Panc1 (cell line): ENCODE results near the gene IGLL5. TPM values are rescaled to one million over a fixed set of nuclear protein-coding genes. Genes with fewer than 3 reads are reported as not detected.
A peak's percentile ranks its signal among the peaks of the same experiment; 100 is the strongest.

Experiments
- ATAC-seq: fragments of 200-7000 bp; cut with Tn5 transposase; 2 replicates; pipeline ENCODE4 v1.9.1; 2020; ENCODE audit warnings: mild to moderate bottlenecking, moderate library complexity
- BruUV-seq: library from RNA; stranded (reverse); fragments of 400-500 nt; replicated peaks from 2 replicates; lab custom pipeline; 2021; lab: Mats Ljungman, UMichigan
- CTCF ChIA-PET: fragments of 300-600 bp; sonication (Branson Sonifier 250); formaldehyde crosslinking; loops from one replicate; lab custom pipeline; 2022; ENCODE audit warnings: antibody characterized with exemption; lab: Charles Lee
- POLR2A ChIA-PET: fragments of 300-600 bp; sonication (Branson Sonifier 250); formaldehyde crosslinking; loops from one replicate; lab custom pipeline; 2022; ENCODE audit warnings: antibody characterized with exemption; lab: Charles Lee
- DNase-seq: peaks from one replicate; pipeline ENCODE4 v3.0.0-alpha.2; 2010; ENCODE audit warnings: low read depth, low spot score
- H3K27ac ChIP-seq: 2 replicates; pipeline ENCODE4 v1.5.1; 2011; ENCODE audit warnings: mild to moderate bottlenecking, low read length, inconsistent platforms
- H3K27me3 ChIP-seq: fragments of 200-500 bp; sonication (Bioruptor generic); 2 replicates; pipeline ENCODE4 v1.6.0; 2014; ENCODE audit warnings: low read length, inconsistent platforms; ENCODE audit not compliant: control insufficient read depth, insufficient read depth
- H3K36me3 ChIP-seq: fragments of 200-500 bp; sonication (Bioruptor generic); 2 replicates; pipeline ENCODE4 v1.5.1; 2014; ENCODE audit warnings: inconsistent platforms, mild to moderate bottlenecking, low read length, moderate library complexity; ENCODE audit not compliant: control insufficient read depth, insufficient read depth
- H3K4me1 ChIP-seq: 2 replicates; pipeline ENCODE4 v1.5.1; 2011; ENCODE audit warnings: inconsistent platforms, mild to moderate bottlenecking, low read length, moderate library complexity; ENCODE audit not compliant: control insufficient read depth, insufficient read depth
- H3K4me3 ChIP-seq, 2 experiments: 2 replicates each; pipeline ENCODE4 v1.5.1; 2011 to 2012; ENCODE audit warnings: low read depth in 2 of 2, low read length in 2 of 2, mild to moderate bottlenecking in 2 of 2, inconsistent platforms in 1 of 2, moderate library complexity in 1 of 2
- H3K9me3 ChIP-seq: fragments of 200-500 bp; sonication (Bioruptor generic); 2 replicates; pipeline ENCODE4 v1.5.1; 2014; ENCODE audit warnings: low read depth, mild to moderate bottlenecking, inconsistent platforms, low read length, moderate library complexity; ENCODE audit not compliant: control insufficient read depth, insufficient read depth
- POLR2AphosphoS5 ChIP-seq: IDR thresholded peaks from 2 replicates; pipeline ENCODE4 v1.6.1; 2012; ENCODE audit warnings: mild to moderate bottlenecking, low read depth, low read length, moderate library complexity
- SIN3A ChIP-seq: IDR thresholded peaks from 2 replicates; pipeline ENCODE4 v1.6.1; 2012; ENCODE audit warnings: low read depth, mild to moderate bottlenecking, low read length, moderate library complexity, borderline replicate concordance; ENCODE audit not compliant: insufficient read depth
- TCF7L2 ChIP-seq: IDR thresholded peaks from 2 replicates; pipeline ENCODE4 v1.6.1; 2011; ENCODE audit warnings: mild to moderate bottlenecking, low read depth, low read length, inconsistent platforms
- in situ Hi-C: cut with HindIII; loops from 2 replicates; pipeline ENCODE4 v1.10.0; 2016; ENCODE audit warnings: low sequenced_read_pairs, low pct_unique_long_range_greater_than_20kb
- intact Hi-C: fragments of 100-400 bp; cut with micrococcal nuclease; formaldehyde crosslinking; loops from one replicate; pipeline ENCODE4 v1.10.0; 2022; ENCODE audit not compliant: unreplicated experiment
- total RNA-seq: library from RNA; stranded (reverse); gene quantifications from one replicate; pipeline ENCODE4 v1.2.1, GENCODE V29; 2021; ENCODE audit not compliant: unreplicated experiment
- TF ChIP-seq, protein P1 (sequence below), 2 experiments: IDR thresholded peaks; 2 replicates each; pipeline ENCODE4 v1.6.1; 2011 to 2012; ENCODE audit warnings: low read depth in 2 of 2, control low read depth in 1 of 2, low read length in 1 of 2, mild to moderate bottlenecking in 1 of 2, moderate library complexity in 1 of 2; ENCODE audit not compliant: insufficient read depth in 1 of 2
- TF ChIP-seq, protein P2 (sequence below): fragments of 450-650 bp; IDR thresholded peaks from 2 replicates; pipeline ENCODE4 v1.5.1; 2017; ENCODE audit warnings: mild to moderate bottlenecking

The IGLL5 gene
- total RNA-seq, 1 experiment from 2014 or later, result not detected

DNA sequence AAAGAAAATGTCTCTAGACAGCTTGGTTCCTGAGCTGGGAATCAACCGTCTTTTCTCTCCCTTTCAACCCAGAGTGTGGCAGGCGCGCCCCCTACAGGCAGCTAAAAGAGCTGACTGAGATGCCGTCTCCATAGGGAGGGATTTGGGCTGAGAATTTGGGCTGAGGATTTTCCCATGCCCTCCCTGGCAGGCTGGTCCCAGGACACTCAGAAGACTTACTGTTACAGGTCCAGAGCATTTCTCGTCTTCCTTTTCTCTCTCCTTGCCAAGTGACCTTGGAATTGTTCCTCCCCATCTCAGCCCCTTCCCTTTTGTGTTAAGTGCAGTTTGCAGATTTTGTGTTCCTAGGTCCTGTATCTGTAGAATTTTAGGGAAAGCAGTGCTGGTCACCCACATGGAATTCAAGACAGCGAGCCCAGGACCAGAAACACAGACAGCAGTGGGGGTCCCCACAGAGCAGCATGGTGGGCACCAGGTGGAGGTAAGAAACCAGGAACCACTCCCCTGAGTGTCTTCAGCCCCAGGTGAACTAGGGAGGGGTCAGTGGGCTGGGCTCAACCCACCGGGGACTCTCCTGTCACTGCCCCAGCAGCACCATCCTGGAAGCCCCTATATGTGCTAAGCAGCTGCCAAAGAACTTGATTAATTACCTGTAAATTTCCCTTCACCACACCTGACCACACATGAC lies 9.9 kb upstream of the IGLL5 start:
- no peak for TF ChIP-seq SIN3A
- TF ChIP-seq, protein P1, sequence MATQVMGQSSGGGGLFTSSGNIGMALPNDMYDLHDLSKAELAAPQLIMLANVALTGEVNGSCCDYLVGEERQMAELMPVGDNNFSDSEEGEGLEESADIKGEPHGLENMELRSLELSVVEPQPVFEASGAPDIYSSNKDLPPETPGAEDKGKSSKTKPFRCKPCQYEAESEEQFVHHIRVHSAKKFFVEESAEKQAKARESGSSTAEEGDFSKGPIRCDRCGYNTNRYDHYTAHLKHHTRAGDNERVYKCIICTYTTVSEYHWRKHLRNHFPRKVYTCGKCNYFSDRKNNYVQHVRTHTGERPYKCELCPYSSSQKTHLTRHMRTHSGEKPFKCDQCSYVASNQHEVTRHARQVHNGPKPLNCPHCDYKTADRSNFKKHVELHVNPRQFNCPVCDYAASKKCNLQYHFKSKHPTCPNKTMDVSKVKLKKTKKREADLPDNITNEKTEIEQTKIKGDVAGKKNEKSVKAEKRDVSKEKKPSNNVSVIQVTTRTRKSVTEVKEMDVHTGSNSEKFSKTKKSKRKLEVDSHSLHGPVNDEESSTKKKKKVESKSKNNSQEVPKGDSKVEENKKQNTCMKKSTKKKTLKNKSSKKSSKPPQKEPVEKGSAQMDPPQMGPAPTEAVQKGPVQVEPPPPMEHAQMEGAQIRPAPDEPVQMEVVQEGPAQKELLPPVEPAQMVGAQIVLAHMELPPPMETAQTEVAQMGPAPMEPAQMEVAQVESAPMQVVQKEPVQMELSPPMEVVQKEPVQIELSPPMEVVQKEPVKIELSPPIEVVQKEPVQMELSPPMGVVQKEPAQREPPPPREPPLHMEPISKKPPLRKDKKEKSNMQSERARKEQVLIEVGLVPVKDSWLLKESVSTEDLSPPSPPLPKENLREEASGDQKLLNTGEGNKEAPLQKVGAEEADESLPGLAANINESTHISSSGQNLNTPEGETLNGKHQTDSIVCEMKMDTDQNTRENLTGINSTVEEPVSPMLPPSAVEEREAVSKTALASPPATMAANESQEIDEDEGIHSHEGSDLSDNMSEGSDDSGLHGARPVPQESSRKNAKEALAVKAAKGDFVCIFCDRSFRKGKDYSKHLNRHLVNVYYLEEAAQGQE (IDR thresholded peaks at IDR 0.05; ENCODE audit: insufficient read depth in 1 of 2, low read depth in 2 of 2, low read length in 1 of 2), result no peak
- TF ChIP-seq, protein P2, sequence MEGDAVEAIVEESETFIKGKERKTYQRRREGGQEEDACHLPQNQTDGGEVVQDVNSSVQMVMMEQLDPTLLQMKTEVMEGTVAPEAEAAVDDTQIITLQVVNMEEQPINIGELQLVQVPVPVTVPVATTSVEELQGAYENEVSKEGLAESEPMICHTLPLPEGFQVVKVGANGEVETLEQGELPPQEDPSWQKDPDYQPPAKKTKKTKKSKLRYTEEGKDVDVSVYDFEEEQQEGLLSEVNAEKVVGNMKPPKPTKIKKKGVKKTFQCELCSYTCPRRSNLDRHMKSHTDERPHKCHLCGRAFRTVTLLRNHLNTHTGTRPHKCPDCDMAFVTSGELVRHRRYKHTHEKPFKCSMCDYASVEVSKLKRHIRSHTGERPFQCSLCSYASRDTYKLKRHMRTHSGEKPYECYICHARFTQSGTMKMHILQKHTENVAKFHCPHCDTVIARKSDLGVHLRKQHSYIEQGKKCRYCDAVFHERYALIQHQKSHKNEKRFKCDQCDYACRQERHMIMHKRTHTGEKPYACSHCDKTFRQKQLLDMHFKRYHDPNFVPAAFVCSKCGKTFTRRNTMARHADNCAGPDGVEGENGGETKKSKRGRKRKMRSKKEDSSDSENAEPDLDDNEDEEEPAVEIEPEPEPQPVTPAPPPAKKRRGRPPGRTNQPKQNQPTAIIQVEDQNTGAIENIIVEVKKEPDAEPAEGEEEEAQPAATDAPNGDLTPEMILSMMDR, result peak; percentile 87
- Histone ChIP-seq H3K4me1 (no peaks in the 10 kb centered on the region), H3K9me3 (no peaks in the 10 kb centered on the region), H3K36me3 (no peaks in the 10 kb centered on the region), H3K27ac (no peak overlapping the region), H3K27me3 (no peaks in the 10 kb centered on the region), H3K4me3 (no peak overlapping the region)
- DNase-seq (no peak), ATAC-seq (peak; percentile 66; the same call in 1 of the 2 replicates)
- CTCF ChIA-PET, result interaction anchor here (0.7 to 1.1 kb wide), 4 partner anchors 70 to 166 kb away, joined by 3 to 12 read pairs (median 6); no protein-coding TSS in a partner anchor
- in situ Hi-C loops, result no loop called here
- POLR2A ChIA-PET, result no interaction called here
- BruUV-seq, result no TSS peak
- intact Hi-C loops, result loop anchor here (10.0 kb wide), 1 partner anchor 103 kb away; no protein-coding TSS in a partner anchor

DNA sequence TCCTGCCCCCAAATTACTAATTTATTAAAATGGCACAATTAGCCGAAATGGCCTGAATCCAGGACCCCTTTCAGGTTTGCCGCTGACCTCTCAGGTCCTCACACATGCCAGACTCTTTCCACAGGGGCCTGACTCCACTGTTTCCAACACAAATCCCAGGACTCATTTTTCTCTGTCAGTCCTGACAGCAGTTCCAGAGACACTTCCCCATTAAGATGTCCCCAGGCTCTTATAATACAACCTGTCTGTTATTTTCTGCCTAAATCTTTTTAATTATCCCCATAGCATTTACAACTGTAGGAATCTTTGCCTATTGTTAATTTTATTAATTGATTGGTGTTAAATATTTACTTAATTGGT lies 9.4 kb upstream of the IGLL5 start:
- TF ChIP-seq, protein P1 (IDR thresholded peaks at IDR 0.05; ENCODE audit: insufficient read depth in 1 of 2, low read depth in 2 of 2, low read length in 1 of 2), result no peak
- TF ChIP-seq SIN3A, result no peak
- TF ChIP-seq, protein P2, result no peak
- TF ChIP-seq TCF7L2, result no peak
- TF ChIP-seq POLR2AphosphoS5, result no peak
- Histone ChIP-seq H3K27ac (no peak overlapping the region), H3K9me3 (no peaks in the 10 kb centered on the region), H3K4me3 (no peak overlapping the region), H3K36me3 (no peaks in the 10 kb centered on the region), H3K4me1 (no peaks in the 10 kb centered on the region), H3K27me3 (no peaks in the 10 kb centered on the region)
- POLR2A ChIA-PET, result no interaction called here
- intact Hi-C loops, result loop anchor here (10.0 kb wide), 1 partner anchor 103 kb away; no protein-coding TSS in a partner anchor
- no peak for ATAC-seq
- CTCF ChIA-PET, result no interaction called here
- DNase-seq, result no peak
- BruUV-seq, result no TSS peak
- in situ Hi-C loops, result no loop called here
